ENCODE data around the gene ALG13. TPM values are rescaled to one million over a fixed set of nuclear protein-coding genes. Genes with fewer than 3 reads are reported as not detected.
A peak's percentile ranks its signal among the peaks of the same experiment; 100 is the strongest.
"Not testable (repeated sequence)": the region's sequence is repeated elsewhere in the genome, so short reads cannot be mapped to it uniquely, and the experiment has no call there.

ALG13 gene
- total RNA-seq = 10 to 100 TPM; 36.1 to 39.4 TPM

DNA sequence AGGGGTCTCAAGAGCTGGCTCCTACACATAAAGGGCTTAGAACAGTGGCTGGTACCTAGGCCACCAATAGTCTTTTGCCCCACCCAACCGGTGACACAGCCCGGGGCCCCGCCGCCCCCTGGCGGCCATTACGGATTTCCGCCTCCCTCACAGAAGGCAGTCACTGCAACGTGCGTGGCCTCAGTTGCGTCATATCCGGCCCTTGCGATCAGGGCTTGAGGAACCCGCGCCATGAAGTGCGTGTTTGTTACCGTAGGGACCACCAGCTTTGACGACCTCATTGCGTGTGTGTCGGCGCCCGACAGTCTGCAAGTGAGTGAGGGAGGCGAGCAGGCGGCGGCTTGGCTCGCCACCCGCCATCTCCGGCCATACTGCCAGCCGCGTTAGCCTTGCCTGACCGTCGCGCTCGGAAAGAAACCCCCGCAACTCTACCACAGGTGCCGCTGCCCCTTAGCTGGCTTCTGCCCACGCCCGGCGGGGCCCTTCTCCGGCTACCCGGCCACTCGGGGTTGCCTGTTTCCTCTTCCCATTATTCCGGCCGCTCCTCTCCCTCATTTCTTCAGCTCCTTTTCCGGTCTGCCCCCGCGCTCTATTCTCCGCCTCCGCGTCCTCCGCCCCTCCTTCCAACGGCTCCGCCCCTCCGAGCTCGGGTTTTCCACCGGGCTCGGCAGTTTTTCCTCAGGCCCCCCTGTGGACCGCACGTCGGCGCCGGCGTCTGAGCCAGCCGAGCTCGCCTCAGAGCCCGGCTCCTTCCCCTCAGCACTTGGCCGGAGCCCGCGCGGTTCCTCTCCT is at the start of gene ALG13:
Gene ALG13, plus strand, starts transcription at position 183 of the 792 bp plus-strand sequence. Its CDS starts 49 bp downstream, at position 232.
- Mint-ChIP-seq H3K9me3 (no peaks in the 10 kb centered on the region), H3K27ac (peak within 1 kb of the TSS; percentile 90), H3K4me3 (peak within 1 kb of the TSS; percentile 85), H3K27me3 (no peaks in the 10 kb centered on the region), H3K36me3 (ENCODE audit: low read depth) (peaks cover 26% of the 10 kb centered on the region), H3K4me1 (peaks cover 32% of the 10 kb centered on the region)
- DNase-seq = peak; percentile 87
- CTCF ChIA-PET = interaction anchor here (0.9 to 1.1 kb wide), 3 partner anchors 12 to 999 kb away, joined by 3 to 4 read pairs (median 3); partner anchors contain the start of gene LHFPL1
- POLR2A ChIA-PET = interaction anchor here (0.7 kb wide), 2 partner anchors 26 to 39 kb away, joined by 3 to 4 read pairs; no protein-coding TSS in a partner anchor

DNA sequence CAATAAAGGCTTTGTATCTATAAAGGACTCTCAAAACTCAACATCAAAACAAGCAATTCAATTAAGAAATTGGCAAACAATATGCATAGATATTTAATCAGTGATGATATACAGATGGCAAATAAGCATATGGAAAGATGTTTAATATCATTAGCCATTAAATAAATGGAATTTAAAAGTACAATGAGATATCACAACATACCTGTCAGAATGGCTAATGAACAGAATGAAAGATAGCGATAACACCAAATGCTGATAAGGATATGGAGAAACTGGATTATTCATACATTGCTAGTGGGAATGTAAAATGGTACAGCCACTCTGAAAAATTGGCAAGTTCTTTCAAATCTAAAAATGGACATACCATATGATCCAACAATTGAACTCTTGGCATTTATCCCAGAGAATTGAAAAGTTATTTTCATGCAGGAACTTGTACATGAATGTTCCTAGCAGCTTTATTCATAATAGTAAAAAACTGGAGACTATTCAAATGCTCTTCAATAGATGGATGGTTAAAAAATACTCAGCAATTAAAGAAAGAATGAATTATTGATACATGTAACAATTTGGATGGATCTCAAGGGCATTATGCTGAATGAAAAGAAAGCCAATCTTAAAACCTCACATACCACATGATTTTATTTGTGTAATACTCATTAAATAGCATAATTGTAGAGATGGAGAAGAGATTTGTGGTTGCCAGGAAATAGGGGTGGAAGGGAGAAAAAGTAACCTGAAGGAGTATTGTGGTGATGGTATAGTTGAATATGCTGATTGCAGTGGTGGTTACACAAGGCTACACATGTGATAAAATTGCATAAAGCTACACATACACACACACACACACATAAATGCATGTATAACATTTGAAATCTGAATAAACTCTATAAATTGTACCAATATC is 45.9 kb upstream of the ALG13 start:
- POLR2A ChIA-PET = no interaction called here

DNA sequence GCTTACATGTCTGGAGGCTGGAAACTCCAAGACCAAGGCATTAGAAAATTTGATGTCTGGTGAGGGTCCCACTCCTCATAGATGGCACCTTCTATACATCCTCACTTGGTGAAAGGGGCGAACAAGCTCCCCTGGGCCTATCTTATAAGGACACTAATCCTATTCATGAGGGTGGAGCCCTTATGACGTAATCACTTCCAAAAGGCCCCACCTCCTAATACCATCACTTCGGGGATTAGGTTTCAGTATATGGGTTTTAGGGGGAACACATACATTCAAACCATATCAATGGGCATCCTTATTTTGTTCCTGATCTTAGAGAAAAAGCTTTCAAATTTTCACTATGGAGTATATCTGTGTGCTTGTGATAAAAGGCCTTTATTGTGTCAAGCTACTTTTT is 39.0 kb upstream of the ALG13 start:
- Mint-ChIP-seq H3K4me1 (peaks cover 12% of the 10 kb centered on the region), H3K36me3 (ENCODE audit: low read depth) (no peaks in the 10 kb centered on the region), H3K27ac (no peak overlapping the region), H3K9me3 (no peaks in the 10 kb centered on the region), H3K4me3 (no peak overlapping the region), H3K27me3 (no peaks in the 10 kb centered on the region)
- no peak for DNase-seq
- ChIA-PET POLR2A (no interaction called here), CTCF (no interaction called here)

More for the DNA sequence above, 45.9 kb upstream of the ALG13 start:
- H3K27me3 Mint-ChIP-seq = peaks cover 2% of the 10 kb centered on the region
- DNase-seq = no peak
- CTCF ChIA-PET = no interaction called here
- H3K9me3 Mint-ChIP-seq = no peaks in the 10 kb centered on the region
- H3K27ac Mint-ChIP-seq = no peak overlapping the region
- H3K36me3 Mint-ChIP-seq (ENCODE audit: low read depth) = no peaks in the 10 kb centered on the region
- H3K4me1 Mint-ChIP-seq = no peaks in the 10 kb centered on the region
- no peak overlapping the region for H3K4me3 Mint-ChIP-seq

DNA sequence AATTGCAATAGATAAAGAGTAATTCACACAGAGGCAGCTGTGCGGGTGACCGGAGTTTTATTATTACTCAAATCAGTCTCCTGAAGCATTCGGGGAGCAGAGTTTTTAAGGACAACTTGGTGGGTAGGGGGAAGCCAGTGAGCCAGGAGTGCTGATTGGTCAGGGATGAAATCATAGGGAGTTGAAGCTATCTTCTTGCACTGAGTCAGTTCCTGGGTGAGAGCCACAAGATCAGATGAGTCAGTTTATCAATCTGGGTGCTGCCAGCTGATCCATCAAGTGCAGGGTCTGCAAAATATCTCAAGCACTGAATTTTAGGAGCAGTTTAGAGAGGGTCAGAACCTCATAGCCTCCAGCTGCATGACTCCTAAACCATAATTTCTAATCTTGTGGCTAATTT is 35.8 kb upstream of the ALG13 start:
- POLR2A ChIA-PET; CTCF ChIA-PET; H3K27ac Mint-ChIP-seq; H3K4me3 Mint-ChIP-seq; H3K36me3 Mint-ChIP-seq (ENCODE audit: low read depth); H3K9me3 Mint-ChIP-seq; H3K27me3 Mint-ChIP-seq: not testable (repeated sequence)
- DNase-seq = peak; percentile 15
- H3K4me1 Mint-ChIP-seq = peaks cover 12% of the 10 kb centered on the region

DNA sequence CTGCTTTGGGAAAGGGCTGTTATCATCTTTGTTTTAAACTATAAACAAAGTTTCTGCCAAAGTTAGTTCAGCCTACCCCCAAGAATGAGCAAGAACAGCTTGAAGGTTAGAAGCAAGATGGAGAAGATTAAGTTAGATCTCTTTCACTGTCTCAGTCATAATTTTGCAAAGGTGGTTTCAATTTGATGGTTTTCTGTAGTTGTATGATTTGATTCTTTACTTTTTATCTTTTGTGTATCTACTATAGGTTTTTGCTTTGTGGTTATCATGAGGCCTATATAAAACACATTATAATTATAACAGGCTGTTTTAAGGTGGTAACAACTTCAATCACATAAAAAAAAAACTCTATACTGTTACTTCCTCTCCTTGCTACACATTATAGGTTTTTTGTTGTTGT is 35.4 kb upstream of the ALG13 start:
- Mint-ChIP-seq H3K27me3 (no peaks in the 10 kb centered on the region), H3K4me3 (no peak overlapping the region), H3K27ac (no peak overlapping the region), H3K9me3 (no peaks in the 10 kb centered on the region), H3K36me3 (ENCODE audit: low read depth) (no peaks in the 10 kb centered on the region), H3K4me1 (peaks cover 12% of the 10 kb centered on the region)
- no peak for DNase-seq
- ChIA-PET CTCF (no interaction called here), POLR2A (no interaction called here)

DNA sequence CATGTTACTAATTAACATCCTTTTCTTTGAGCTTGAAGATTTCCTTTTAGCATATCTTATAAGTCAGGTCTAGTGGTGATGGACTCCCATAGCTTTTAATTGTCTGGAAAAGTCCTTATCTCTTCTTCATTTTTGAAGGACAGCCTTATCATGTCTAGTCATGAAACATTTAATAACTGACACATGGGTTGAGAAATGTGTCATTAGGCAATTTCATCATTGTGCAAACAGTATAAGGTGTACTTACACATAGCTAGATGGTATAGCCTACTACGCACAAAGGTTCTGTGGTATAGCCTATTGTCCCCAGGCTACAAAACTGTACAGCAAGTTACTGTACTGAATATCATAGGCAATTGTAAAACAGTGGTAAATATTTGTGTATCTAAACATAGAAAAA is 34.5 kb upstream of the ALG13 start:
- no peaks in the 10 kb centered on the region for H3K36me3 Mint-ChIP-seq (ENCODE audit: low read depth)
- H3K9me3 Mint-ChIP-seq = no peaks in the 10 kb centered on the region
- ChIA-PET POLR2A (no interaction called here), CTCF (no interaction called here)
- no peak overlapping the region for H3K27ac Mint-ChIP-seq
- H3K4me3 Mint-ChIP-seq = no peak overlapping the region
- no peaks in the 10 kb centered on the region for H3K27me3 Mint-ChIP-seq
- H3K4me1 Mint-ChIP-seq = peaks cover 12% of the 10 kb centered on the region
- DNase-seq = no peak

DNA sequence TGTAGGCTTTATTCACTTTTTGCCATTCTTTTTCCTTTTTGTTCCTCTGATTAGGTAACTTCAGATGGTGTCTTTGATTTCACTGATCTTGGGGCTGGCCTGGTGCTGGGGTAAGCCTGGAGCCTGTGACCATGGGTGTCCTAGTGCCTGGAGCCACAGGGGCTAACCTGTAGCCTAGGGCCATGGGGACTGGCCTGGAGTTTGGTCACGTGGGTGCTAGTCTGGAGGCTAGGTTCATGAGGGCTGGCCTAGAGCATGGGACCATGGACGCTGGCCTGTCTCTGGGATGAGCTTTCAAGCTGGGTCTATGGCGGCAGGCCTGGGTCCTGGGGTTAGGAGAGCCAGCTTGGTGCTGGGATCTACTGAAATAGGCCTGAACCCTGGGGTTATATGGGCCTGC is 32.2 kb upstream of the ALG13 start:
- peaks cover 12% of the 10 kb centered on the region for H3K4me1 Mint-ChIP-seq
- ChIA-PET POLR2A (no interaction called here), CTCF (no interaction called here)
- H3K9me3 Mint-ChIP-seq = no peaks in the 10 kb centered on the region
- no peaks in the 10 kb centered on the region for H3K36me3 Mint-ChIP-seq (ENCODE audit: low read depth)
- no peak overlapping the region for H3K4me3 Mint-ChIP-seq
- DNase-seq = no peak
- no peaks in the 10 kb centered on the region for H3K27me3 Mint-ChIP-seq
- no peak overlapping the region for H3K27ac Mint-ChIP-seq

DNA sequence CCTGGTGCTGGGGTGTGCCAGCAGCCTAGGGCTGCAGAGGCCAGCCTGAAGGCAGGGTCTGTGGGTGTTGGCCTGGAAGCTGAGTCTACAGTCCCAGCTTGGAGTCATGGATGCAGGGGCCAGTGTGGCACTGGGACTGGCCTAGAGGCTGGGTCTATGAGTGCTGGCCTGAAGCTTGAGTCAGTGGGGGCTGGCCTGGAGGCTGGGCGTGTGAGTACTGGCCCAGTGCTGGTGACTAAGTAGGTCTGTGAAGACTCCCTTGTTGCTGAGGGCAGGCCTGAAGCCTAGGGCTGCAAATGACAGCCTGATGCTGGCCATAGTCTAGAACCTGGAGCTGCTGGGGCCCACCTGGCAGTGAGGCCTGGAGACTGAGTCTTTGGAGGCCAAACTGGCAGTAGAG is 31.3 kb upstream of the ALG13 start:
- Mint-ChIP-seq H3K9me3 (no peaks in the 10 kb centered on the region), H3K4me3 (no peak overlapping the region), H3K27ac (no peak overlapping the region), H3K27me3 (no peaks in the 10 kb centered on the region), H3K36me3 (ENCODE audit: low read depth) (no peaks in the 10 kb centered on the region), H3K4me1 (peaks cover 12% of the 10 kb centered on the region)
- CTCF ChIA-PET = no interaction called here
- DNase-seq = no peak
- POLR2A ChIA-PET = no interaction called here

DNA sequence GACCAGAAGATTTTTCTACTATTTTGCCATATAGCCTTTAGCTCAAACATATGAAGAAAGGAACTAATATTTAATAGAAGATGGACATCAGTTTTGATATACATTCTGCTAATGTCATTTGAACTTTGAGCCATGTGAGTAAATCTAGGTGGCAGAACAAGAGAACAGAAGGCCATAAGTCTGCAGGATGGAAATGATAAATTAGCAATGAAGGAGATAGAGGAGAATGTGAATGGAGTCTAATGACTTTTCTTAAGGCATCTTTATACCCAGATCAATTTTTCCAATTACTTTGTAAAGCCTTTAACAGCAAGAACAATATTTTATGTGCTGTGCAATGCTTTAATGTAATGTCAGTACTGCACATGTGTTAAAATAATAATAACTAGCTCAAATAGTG is 30.1 kb upstream of the ALG13 start:
- H3K36me3 Mint-ChIP-seq (ENCODE audit: low read depth) = no peaks in the 10 kb centered on the region
- H3K27me3 Mint-ChIP-seq = no peaks in the 10 kb centered on the region
- no peaks in the 10 kb centered on the region for H3K9me3 Mint-ChIP-seq
- H3K4me3 Mint-ChIP-seq = no peak overlapping the region
- H3K4me1 Mint-ChIP-seq = peaks cover under 1% of the 10 kb centered on the region
- ChIA-PET CTCF (no interaction called here), POLR2A (no interaction called here)
- DNase-seq = no peak
- no peak overlapping the region for H3K27ac Mint-ChIP-seq

DNA sequence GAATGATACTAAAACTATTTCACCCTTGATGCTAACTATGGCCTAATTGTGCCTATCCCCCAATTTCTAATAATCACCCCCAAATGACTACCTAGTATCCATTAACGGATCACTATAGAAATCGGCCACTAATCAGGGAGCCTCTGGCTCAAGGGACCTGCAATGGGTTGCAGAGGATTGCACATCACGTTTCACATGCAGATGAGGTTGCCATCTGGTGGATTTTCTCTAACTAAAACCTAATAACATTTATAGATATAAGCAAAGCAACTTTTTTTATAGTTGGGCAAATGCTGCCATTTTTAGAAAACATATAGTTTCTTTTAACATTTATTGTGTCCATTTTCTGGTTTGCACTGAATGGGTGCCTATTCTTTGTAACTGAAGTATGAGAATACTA is 28.3 kb upstream of the ALG13 start:
- Mint-ChIP-seq H3K36me3 (ENCODE audit: low read depth) (no peaks in the 10 kb centered on the region), H3K4me3 (no peak overlapping the region), H3K27ac (no peak overlapping the region), H3K27me3 (no peaks in the 10 kb centered on the region), H3K9me3 (no peaks in the 10 kb centered on the region), H3K4me1 (no peaks in the 10 kb centered on the region)
- no peak for DNase-seq
- POLR2A ChIA-PET = no interaction called here
- CTCF ChIA-PET = no interaction called here

DNA sequence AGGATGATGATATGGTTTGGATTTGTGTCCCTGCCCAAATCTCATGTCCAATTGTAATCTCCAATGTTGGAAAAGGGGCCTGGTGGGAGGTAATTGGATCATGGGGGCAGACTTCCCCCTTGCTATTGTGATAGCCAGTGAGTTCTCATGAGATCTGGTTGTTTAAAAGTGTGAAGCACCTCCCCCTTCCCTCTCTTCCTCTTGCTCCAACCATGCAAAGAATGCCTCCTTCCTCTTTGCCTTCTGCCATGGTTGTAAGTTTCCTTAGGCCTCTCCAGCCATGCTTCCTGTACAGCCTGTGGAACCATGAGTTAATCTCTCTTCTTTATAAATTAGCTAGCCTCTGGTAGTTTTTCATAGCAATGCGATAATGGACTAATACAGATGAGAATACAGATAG is 19.7 kb upstream of the ALG13 start:
- CTCF ChIA-PET = no interaction called here
- Mint-ChIP-seq H3K27ac (no peak overlapping the region), H3K4me3 (no peak overlapping the region), H3K27me3 (no peaks in the 10 kb centered on the region), H3K4me1 (no peaks in the 10 kb centered on the region), H3K36me3 (ENCODE audit: low read depth) (no peaks in the 10 kb centered on the region), H3K9me3 (no peaks in the 10 kb centered on the region)
- no peak for DNase-seq
- POLR2A ChIA-PET = no interaction called here

DNA sequence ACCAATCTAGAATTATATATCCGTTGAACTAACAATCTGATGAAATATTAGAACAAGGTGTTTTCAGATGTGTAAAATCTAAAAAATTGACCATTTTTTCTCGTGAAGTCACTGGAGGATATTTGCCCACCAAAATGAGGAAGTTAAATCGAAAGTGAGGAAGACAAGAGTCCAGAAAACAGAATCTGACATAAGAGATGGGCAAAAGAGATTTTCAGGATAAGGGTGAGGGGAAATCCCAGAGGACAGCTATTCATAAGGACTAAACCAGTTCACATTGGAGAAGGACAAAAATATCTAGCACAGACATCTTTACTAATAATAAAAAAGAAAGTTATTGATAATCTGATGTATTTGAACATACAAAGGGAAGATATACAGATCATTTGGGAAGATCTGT is 18.7 kb upstream of the ALG13 start:
- ChIA-PET CTCF (no interaction called here), POLR2A (no interaction called here)
- no peaks in the 10 kb centered on the region for H3K9me3 Mint-ChIP-seq
- no peak overlapping the region for H3K27ac Mint-ChIP-seq
- DNase-seq = no peak
- no peaks in the 10 kb centered on the region for H3K4me1 Mint-ChIP-seq
- H3K36me3 Mint-ChIP-seq (ENCODE audit: low read depth) = no peaks in the 10 kb centered on the region
- H3K4me3 Mint-ChIP-seq = no peak overlapping the region
- H3K27me3 Mint-ChIP-seq = no peaks in the 10 kb centered on the region

DNA sequence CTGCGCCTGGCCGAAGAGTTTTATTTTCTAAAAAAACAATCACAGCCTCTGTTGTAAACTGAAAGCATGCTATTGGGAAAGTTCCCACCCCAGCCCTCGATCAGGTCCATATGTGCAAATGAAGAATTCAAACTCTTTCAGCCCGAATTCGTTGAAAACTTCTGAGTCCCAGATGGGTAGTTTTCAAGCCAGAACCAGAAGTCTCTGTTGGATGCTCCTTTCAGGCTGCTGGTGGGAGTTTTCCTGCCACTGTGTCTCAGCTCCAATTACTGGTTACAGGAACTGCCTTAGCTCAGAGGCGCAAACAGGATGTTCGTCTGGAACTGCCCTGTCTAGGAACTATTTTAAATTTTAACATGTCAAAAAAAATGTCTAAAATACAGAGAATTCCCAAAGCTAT is 9.3 kb upstream of the ALG13 start:
- H3K36me3 Mint-ChIP-seq (ENCODE audit: low read depth) = no peaks in the 10 kb centered on the region
- H3K27me3 Mint-ChIP-seq = no peaks in the 10 kb centered on the region
- H3K27ac Mint-ChIP-seq = no peak overlapping the region
- H3K4me1 Mint-ChIP-seq = no peaks in the 10 kb centered on the region
- no peaks in the 10 kb centered on the region for H3K9me3 Mint-ChIP-seq
- DNase-seq = no peak
- no peak overlapping the region for H3K4me3 Mint-ChIP-seq
- POLR2A ChIA-PET = no interaction called here
- CTCF ChIA-PET = no interaction called here

DNA sequence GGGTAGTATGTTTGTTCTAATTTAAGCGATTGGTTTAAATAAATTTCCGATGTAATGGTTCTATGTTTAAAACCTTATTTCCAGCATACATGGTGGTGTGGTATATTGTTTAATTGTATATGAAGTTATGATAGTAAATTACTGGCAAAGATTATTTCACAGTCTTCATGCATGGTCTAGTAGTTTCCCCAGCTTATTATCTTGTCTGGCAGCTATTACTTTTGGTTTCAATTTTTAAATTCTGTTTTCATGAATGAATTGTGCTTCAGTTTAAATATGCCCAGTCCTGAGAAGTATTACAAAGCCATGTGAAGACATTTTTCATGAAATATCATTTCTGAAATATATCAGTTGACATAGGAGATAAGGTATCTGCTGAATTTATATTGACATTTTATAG is 6.3 kb downstream of the ALG13 start:
- H3K27ac Mint-ChIP-seq = no peak overlapping the region
- ChIA-PET CTCF (no interaction called here), POLR2A (no interaction called here)
- H3K27me3 Mint-ChIP-seq = no peaks in the 10 kb centered on the region
- no peak for DNase-seq
- no peak overlapping the region for H3K4me3 Mint-ChIP-seq
- no peaks in the 10 kb centered on the region for H3K9me3 Mint-ChIP-seq
- peaks cover 57% of the 10 kb centered on the region for H3K36me3 Mint-ChIP-seq (ENCODE audit: low read depth)
- H3K4me1 Mint-ChIP-seq = peaks cover 27% of the 10 kb centered on the region

Measured in activated CD4-positive, alpha-beta memory T cell treated with anti-CD3 and anti-CD28 coated beads, Interleukin-2, amount 10 ng/mL, durations not matched to agents 7 days and 5 days (primary cell).